Duodenal mucosa (tissue), 2 donors: ENCODE results near the gene MRAS.
A peak's percentile ranks its signal among the peaks of the same experiment; 100 is the strongest.
"Not testable (repeated sequence)": the region's sequence is repeated elsewhere in the genome, so short reads cannot be mapped to it uniquely, and the experiment has no call there.

ENCODE experiments used
- H3K27ac ChIP-seq: one replicate; pipeline ENCODE4 v1.7.0; 2013; ENCODE audit warnings: low read depth, low read length
- H3K27me3 ChIP-seq, 2 donors: one replicate each; pipeline ENCODE4 v1.7.0; 2013; ENCODE audit warnings: low read length in 2 of 2, control low read depth in 1 of 2; ENCODE audit not compliant: insufficient read depth in 2 of 2, control insufficient read depth in 1 of 2
- H3K36me3 ChIP-seq, 2 donors: one replicate each; pipeline ENCODE4 v1.7.0; 2013; ENCODE audit warnings: low read length in 2 of 2, control low read depth in 1 of 2; ENCODE audit not compliant: insufficient read depth in 2 of 2, control insufficient read depth in 1 of 2
- H3K4me1 ChIP-seq, 2 donors: one replicate each; pipeline ENCODE4 v1.7.0; 2013; ENCODE audit warnings: low read length in 2 of 2, control low read depth in 1 of 2; ENCODE audit not compliant: insufficient read depth in 2 of 2, control insufficient read depth in 1 of 2
- H3K4me3 ChIP-seq, 2 donors: one replicate each; pipeline ENCODE4 v1.7.0; 2013; ENCODE audit warnings: low read length in 2 of 2, low read depth in 1 of 2
- H3K9ac ChIP-seq, 2 donors: one replicate each; pipeline ENCODE4 v1.7.0; 2013; ENCODE audit warnings: low read length in 2 of 2, low read depth in 1 of 2
- H3K9me3 ChIP-seq, 2 donors: one replicate each; pipeline ENCODE4 v1.7.0; 2013; ENCODE audit warnings: low read length in 2 of 2, control low read depth in 1 of 2; ENCODE audit not compliant: control insufficient read depth in 1 of 2

The MRAS gene

DNA sequence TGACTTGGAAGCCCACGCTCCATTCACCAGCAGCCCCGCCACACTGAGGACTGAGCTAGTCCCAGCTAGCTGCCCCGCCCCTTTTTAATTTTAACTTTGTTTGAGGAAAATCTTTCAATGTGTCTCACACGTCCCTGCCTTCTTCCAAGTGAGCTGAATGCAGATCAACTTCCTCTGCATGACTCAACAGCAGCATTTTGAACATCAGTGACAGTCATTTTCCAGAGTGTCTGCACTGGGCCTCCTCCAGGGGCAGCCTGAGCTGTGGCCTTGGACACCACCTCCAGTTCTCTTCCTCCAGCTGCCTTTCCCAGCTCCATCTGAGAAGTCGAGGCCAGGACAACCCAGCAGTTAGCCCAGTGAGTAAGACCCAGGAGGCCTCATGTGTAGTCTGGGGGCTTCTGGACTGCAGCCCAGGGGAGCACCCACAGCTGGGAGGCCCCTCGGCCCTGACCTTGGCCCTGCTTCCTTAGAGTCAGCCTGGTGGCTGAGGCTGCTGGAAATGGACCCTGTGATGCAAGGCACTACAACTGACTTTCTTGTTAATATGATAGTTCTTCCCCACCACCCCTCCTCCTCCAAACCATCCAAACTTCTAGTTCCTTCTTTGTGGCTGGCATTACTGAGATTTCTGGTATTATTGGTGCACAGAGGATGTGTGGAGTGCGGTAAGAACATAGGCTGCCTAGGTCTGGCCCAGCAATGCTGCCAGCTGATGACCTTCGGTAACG, 64.6 kb downstream of the MRAS start:
- no peaks in the 10 kb centered on the region for H3K9me3 ChIP-seq
- H3K4me3 ChIP-seq, result no peak overlapping the region
- H3K27ac ChIP-seq, result no peak overlapping the region
- no peak overlapping the region for H3K9ac ChIP-seq
- no peaks in the 10 kb centered on the region for H3K4me1 ChIP-seq
- H3K36me3 ChIP-seq, result no peaks in the 10 kb centered on the region
- H3K27me3 ChIP-seq, result no peaks in the 10 kb centered on the region

DNA sequence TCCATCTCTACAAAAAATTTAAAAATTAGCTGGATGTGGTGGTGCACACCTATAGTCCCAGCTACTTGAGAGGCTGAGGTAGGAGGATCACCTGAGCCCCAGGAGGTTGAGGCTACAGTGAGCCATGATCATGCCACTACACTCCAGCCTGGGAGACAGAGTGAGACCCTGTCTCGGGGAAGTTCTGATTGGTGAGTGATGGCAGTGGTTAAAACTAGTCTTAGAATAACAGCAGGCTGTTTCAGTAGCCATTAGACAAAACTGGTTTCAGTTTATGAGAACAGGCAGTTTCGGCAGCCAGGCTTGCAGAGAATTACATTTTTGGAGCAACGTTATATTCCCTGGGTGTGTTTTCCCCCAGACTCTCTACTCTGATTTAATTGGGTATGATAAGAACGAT, 67.9 kb downstream of the MRAS start:
- not testable (repeated sequence) for H3K4me1 ChIP-seq, H3K27ac ChIP-seq, H3K27me3 ChIP-seq, H3K36me3 ChIP-seq, H3K9me3 ChIP-seq, H3K9ac ChIP-seq
- H3K4me3 ChIP-seq, result peak overlapping the region in 1 of 2 donors; percentile 36

- Histone ChIP-seq H3K4me3 (no peak overlapping the region), H3K9me3 (no peaks in the 10 kb centered on the region), H3K27ac (no peak overlapping the region), H3K27me3 (no peaks in the 10 kb centered on the region), H3K4me1 (no peaks in the 10 kb centered on the region), H3K36me3 (no peaks in the 10 kb centered on the region), H3K9ac (no peak overlapping the region)
These were observed 69.2 kb downstream of the MRAS start for GRCh38 chr3:138417559-138417982.

- H3K27me3 ChIP-seq, result no peaks in the 10 kb centered on the region
- no peak overlapping the region for H3K4me3 ChIP-seq
- H3K36me3 ChIP-seq, result no peaks in the 10 kb centered on the region
- no peak overlapping the region for H3K9ac ChIP-seq
- no peaks in the 10 kb centered on the region for H3K4me1 ChIP-seq
- H3K27ac ChIP-seq, result no peak overlapping the region
- H3K9me3 ChIP-seq, result no peaks in the 10 kb centered on the region
These were observed 70.3 kb downstream of the MRAS start for GRCh38 chr3:138418601-138419206.

DNA sequence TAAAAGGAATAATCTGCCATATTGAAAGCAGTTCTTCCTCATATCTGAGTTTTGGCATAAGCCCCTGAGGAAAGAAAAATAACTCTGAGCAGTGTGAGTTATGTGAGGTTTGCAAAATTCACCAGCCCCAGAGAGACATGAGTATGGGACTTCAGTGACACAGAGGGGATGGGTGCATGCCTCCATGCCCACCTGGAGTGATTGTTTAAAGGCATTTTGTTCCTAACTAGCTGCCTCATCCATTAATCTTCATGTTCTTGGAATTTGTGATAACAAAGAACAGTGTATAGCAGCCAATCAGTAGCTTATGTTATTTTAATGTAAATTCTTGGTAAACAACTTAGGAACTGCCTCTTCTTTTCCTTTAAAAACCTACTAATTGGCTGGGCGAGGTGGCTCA, 74.9 kb downstream of the MRAS start:
- no peaks in the 10 kb centered on the region for H3K4me1 ChIP-seq
- H3K4me3 ChIP-seq, result no peak overlapping the region
- H3K27ac ChIP-seq, result no peak overlapping the region
- H3K27me3 ChIP-seq, result no peaks in the 10 kb centered on the region
- no peaks in the 10 kb centered on the region for H3K36me3 ChIP-seq
- no peak overlapping the region for H3K9ac ChIP-seq
- no peaks in the 10 kb centered on the region for H3K9me3 ChIP-seq

DNA sequence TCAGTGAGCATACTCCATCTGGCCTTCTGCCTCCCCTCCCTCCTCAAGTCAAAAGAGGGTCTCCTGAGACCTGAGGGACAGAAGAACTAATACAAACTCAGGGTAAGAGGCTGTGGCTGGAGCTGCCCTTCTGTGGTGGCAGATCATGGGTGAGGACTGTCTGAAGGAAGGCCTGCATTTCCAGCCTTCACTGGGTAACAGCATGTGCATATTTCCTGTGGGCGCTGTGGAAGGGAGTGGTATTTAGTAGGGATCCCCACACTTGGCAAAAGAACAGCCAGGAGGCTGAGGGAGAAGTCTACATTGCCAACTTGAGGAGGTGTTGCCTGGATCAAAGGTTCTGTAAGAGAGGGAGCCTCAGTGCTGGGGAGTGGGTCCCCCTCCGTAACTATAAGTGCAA, 75.9 kb downstream of the MRAS start:
- no peaks in the 10 kb centered on the region for H3K27me3 ChIP-seq

GRCh38 chr3:138426211-138426610, 77.8 kb downstream of the MRAS start:
- H3K4me1 ChIP-seq, result no peaks in the 10 kb centered on the region
- H3K9me3 ChIP-seq, result no peaks in the 10 kb centered on the region
- H3K36me3 ChIP-seq, result no peaks in the 10 kb centered on the region
- no peak overlapping the region for H3K4me3 ChIP-seq
- no peaks in the 10 kb centered on the region for H3K27me3 ChIP-seq
- no peak overlapping the region for H3K27ac ChIP-seq
- no peak overlapping the region for H3K9ac ChIP-seq

More for the DNA sequence above, 75.9 kb downstream of the MRAS start:
- H3K4me1 ChIP-seq, result no peaks in the 10 kb centered on the region
- no peaks in the 10 kb centered on the region for H3K9me3 ChIP-seq
- H3K36me3 ChIP-seq, result no peaks in the 10 kb centered on the region
- no peak overlapping the region for H3K4me3 ChIP-seq
- H3K9ac ChIP-seq, result no peak overlapping the region
- no peak overlapping the region for H3K27ac ChIP-seq

DNA sequence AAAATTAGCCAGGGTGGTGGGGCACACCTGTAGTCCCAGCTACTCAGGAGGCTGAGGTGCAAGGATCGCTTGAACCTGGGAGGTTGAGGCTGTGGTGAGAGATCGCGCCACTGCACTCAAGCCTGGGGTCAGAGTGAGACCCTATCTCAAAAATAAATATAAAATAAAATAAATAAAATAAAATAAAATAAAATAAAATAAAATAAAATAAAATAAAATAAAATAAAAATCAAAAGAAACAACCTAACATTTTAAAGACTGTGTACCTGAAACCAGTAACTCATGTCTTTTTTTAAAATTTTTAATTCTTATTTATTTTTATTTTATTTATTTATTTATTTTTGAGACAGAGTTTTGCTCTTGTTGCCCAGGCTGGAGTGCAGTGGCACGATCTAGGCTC, 78.4 kb downstream of the MRAS start:
- not testable (repeated sequence) for H3K27me3 ChIP-seq

DNA sequence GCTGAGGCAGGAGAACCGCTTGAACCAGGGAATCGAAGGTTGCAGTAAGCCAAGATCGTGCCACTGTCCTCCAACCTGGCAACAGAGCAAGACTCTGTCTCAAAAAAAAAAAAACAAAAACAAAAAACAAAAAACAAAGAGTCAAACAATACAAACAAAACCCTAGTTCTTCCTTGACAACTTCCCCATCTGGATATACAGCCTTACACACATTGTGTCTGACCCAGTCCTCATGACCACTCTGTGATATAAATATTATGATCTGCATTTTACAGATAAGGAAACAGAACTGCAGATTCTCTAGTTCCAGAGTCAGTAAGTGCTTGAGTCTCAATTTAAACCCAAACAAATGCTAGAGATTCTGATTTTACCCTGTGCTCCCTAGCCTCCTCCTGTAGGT, 81.3 kb downstream of the MRAS start:
- Histone ChIP-seq H3K27ac (no peak overlapping the region), H3K27me3 (peaks cover 15 to 18% of the 10 kb centered on the region in 2 donors), H3K4me1 (peaks cover 0 to 7% of the 10 kb centered on the region in 2 donors), H3K9ac (no peak overlapping the region), H3K9me3 (no peaks in the 10 kb centered on the region), H3K4me3 (no peak overlapping the region), H3K36me3 (no peaks in the 10 kb centered on the region)

More for the DNA sequence above, 78.4 kb downstream of the MRAS start:
- not testable (repeated sequence) for H3K4me3 ChIP-seq, H3K9me3 ChIP-seq, H3K4me1 ChIP-seq, H3K9ac ChIP-seq, H3K27ac ChIP-seq, H3K36me3 ChIP-seq

DNA sequence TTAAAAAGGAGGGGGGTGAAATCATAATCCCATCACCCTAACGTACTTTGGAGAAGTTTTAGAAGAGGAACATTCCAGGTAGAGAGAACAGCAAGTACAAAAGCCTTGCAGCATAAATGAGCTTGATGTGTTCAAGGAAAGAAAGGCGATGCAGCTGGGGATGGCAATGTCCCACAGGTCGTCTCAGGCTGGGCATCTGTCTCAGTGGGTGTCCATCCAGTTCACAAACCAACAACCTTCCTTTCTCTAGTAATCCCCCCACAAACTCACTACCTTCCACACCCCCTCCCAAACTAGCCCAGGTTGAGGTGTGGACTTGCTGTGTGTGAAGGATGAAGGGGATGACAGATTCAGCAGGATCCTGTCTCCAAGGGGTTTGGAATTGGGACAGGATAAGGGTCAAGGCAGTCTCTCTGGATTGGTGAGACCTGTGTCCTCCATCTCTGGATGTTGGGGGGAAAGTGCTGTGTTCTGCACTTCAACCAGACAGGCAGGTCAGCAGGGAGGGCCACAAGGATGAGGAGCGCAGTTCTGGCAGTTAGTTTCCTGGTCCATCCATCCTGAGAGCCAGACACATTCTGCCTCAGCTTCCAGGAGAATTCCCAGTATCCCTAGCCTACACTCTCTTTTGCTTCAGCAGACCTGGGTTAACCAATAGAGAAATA, 84.3 kb downstream of the MRAS start:
- H3K9me3 ChIP-seq, result no peaks in the 10 kb centered on the region
- H3K4me3 ChIP-seq, result no peak overlapping the region
- peaks cover 30 to 36% of the 10 kb centered on the region in 2 donors for H3K27me3 ChIP-seq
- H3K27ac ChIP-seq, result no peak overlapping the region
- H3K9ac ChIP-seq, result no peak overlapping the region
- peaks cover 0 to 14% of the 10 kb centered on the region in 2 donors for H3K4me1 ChIP-seq
- no peaks in the 10 kb centered on the region for H3K36me3 ChIP-seq
